ENCODE results near the gene SCYGR7. TPM values are rescaled to one million over a fixed set of nuclear protein-coding genes. Genes with fewer than 3 reads are reported as not detected.

The SCYGR7 gene
- total and polyA plus RNA-seq, 2 of the 13 experiments (the other 11 are each of a cell fraction or from before 2014, with no cell fraction given), result not detected

- TF ChIP-seq ZNF788 (CRISPR knock-in tag; IDR thresholded peaks at IDR 0.05; ENCODE audit: borderline replicate concordance) (peak; percentile 46; the same call in 1 of the 2 replicates), ZNF605 (CRISPR knock-in tag; IDR thresholded peaks at IDR 0.05) (peak; percentile 36; the same call in 1 of the 2 replicates), RNF2 (conservative IDR thresholded peaks at IDR 0.05; ENCODE audit: low read depth) (no peak), ZNF609 (CRISPR knock-in tag; IDR thresholded peaks at IDR 0.05; ENCODE audit: borderline replicate concordance) (peak; percentile 66; the same call in 1 of the 2 replicates), ZSCAN22 (CRISPR knock-in tag; IDR thresholded peaks at IDR 0.05) (no peak), ELF4 (CRISPR knock-in tag; IDR thresholded peaks at IDR 0.05; ENCODE audit: borderline replicate concordance) (no peak), ZNF713 (CRISPR knock-in tag; IDR thresholded peaks at IDR 0.05) (no peak), DBP (CRISPR knock-in tag; IDR thresholded peaks at IDR 0.05; ENCODE audit: not compliant biosample characterization) (no peak), THAP11 (CRISPR knock-in tag; IDR thresholded peaks at IDR 0.05) (no peak), NR2F2 (IDR thresholded peaks at IDR 0.05; ENCODE audit: borderline replicate concordance, low read depth) (peak; percentile 92), TFDP2 (CRISPR knock-in tag; IDR thresholded peaks at IDR 0.05) (no peak), ZNF644 (CRISPR knock-in tag; IDR thresholded peaks at IDR 0.05; ENCODE audit: low read depth) (no peak; the same call in 1 of the 2 replicates), NR2C2 (CRISPR knock-in tag; IDR thresholded peaks at IDR 0.05; ENCODE audit: borderline replicate concordance) (peak; percentile 91), TRIM22 (IDR thresholded peaks at IDR 0.05) (no peak), SP2 (CRISPR knock-in tag; IDR thresholded peaks at IDR 0.05) (no peak), ZNF670 (CRISPR knock-in tag; IDR thresholded peaks at IDR 0.05; ENCODE audit: borderline replicate concordance) (peak; percentile 96), HOXA5 (CRISPR knock-in tag; IDR thresholded peaks at IDR 0.05) (no peak), SETDB1 (CRISPR knock-in tag; IDR thresholded peaks at IDR 0.05; ENCODE audit: borderline replicate concordance) (no peak), GABPA (IDR thresholded peaks at IDR 0.05; ENCODE audit: low read depth, low read length) (no peak), GABPA (CRISPR knock-in tag; IDR thresholded peaks at IDR 0.05; ENCODE audit: low read depth) (no peak), FOXJ3 (CRISPR knock-in tag; IDR thresholded peaks at IDR 0.05; ENCODE audit: borderline replicate concordance) (no peak)
- TF ChIP-seq, protein P1, sequence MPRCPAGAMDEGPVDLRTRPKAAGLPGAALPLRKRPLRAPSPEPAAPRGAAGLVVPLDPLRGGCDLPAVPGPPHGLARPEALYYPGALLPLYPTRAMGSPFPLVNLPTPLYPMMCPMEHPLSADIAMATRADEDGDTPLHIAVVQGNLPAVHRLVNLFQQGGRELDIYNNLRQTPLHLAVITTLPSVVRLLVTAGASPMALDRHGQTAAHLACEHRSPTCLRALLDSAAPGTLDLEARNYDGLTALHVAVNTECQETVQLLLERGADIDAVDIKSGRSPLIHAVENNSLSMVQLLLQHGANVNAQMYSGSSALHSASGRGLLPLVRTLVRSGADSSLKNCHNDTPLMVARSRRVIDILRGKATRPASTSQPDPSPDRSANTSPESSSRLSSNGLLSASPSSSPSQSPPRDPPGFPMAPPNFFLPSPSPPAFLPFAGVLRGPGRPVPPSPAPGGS (CRISPR knock-in tag; IDR thresholded peaks at IDR 0.05), result no peak
These were observed 21.3 kb upstream of the SCYGR7 start (continued) for GRCh38 chr2:227706859-227707258.
